Coronary artery (tissue), 2 donors: ENCODE results near the gene NMRAL1.

Experiments
- DNase-seq: peaks from one replicate; pipeline ENCODE4 v3.0.0-alpha.2; 2017; ENCODE audit warnings: low spot score
- H3K27ac ChIP-seq, 2 donors: fragments of 200-600 bp; sonication (generic); one replicate each; pipeline ENCODE4 v1.5.1; 2016 to 2019
- H3K4me3 ChIP-seq: fragments of 200-600 bp; sonication (generic); 2 replicates; pipeline ENCODE4 v1.5.1; 2016; ENCODE audit warnings: mild to moderate bottlenecking, moderate library complexity
- CTCF ChIP-seq: fragments of 200-600 bp; sonication (generic); IDR thresholded peaks from one replicate; pipeline ENCODE4 v1.5.1; 2019; ENCODE audit warnings: antibody characterized with exemption

NMRAL1 gene

GRCh38 chr16:4455081-4455480 lies 19.3 kb downstream of the NMRAL1 start:
- Histone ChIP-seq H3K4me3 (no peak overlapping the region), H3K27ac (no peak overlapping the region)
- no peak for TF ChIP-seq CTCF
- no peak for DNase-seq

- Histone ChIP-seq H3K4me3 (no peak overlapping the region), H3K27ac (no peak overlapping the region)
- TF ChIP-seq CTCF, result no peak
- DNase-seq, result no peak
These were observed 19.8 kb downstream of the NMRAL1 start for GRCh38 chr16:4454623-4455022.

- no peak overlapping the region for H3K27ac ChIP-seq
- H3K4me3 ChIP-seq, result no peak overlapping the region
- DNase-seq, result no peak
- TF ChIP-seq CTCF, result no peak
These were observed 21.8 kb downstream of the NMRAL1 start for GRCh38 chr16:4452674-4453073.

- Histone ChIP-seq H3K4me3 (no peak overlapping the region), H3K27ac (no peak overlapping the region)
- DNase-seq, result no peak
- no peak for TF ChIP-seq CTCF
These were observed 23.4 kb downstream of the NMRAL1 start for GRCh38 chr16:4450931-4451519.

GRCh38 chr16:4450430-4450829 lies 24.0 kb downstream of the NMRAL1 start:
- Histone ChIP-seq H3K4me3 (no peak overlapping the region), H3K27ac (no peak overlapping the region)
- TF ChIP-seq CTCF, result no peak
- DNase-seq, result no peak

- no peak overlapping the region for H3K27ac ChIP-seq
- TF ChIP-seq CTCF, result no peak
- DNase-seq, result no peak
- H3K4me3 ChIP-seq, result no peak overlapping the region
These were observed 30.4 kb downstream of the NMRAL1 start for GRCh38 chr16:4443986-4444385.

- DNase-seq, result no peak
- TF ChIP-seq CTCF, result no peak
- Histone ChIP-seq H3K27ac (no peak overlapping the region), H3K4me3 (no peak overlapping the region)
These were observed 31.2 kb downstream of the NMRAL1 start for GRCh38 chr16:4443271-4443670.
